Nephron (organoid): ENCODE measurements around the gene KATNAL2.

Source experiments
- H3K27ac Mint-ChIP-seq, 3 experiments: 2 replicates each; pipeline ENCODE4 v1.8.0; 2020; ENCODE audit warnings: mixed read lengths in 3 of 3, mild to moderate bottlenecking in 2 of 3, moderate library complexity in 1 of 3
- H3K27me3 Mint-ChIP-seq: 2 replicates; pipeline ENCODE4 v1.8.0; 2021; ENCODE audit warnings: low read depth, mild to moderate bottlenecking, moderate library complexity, mixed read lengths
- H3K36me3 Mint-ChIP-seq: 2 replicates; pipeline ENCODE4 v1.8.0; 2020; ENCODE audit warnings: low read depth, mixed read lengths
- H3K4me1 Mint-ChIP-seq: 2 replicates; pipeline ENCODE4 v1.8.0; 2020; ENCODE audit warnings: mixed read lengths
- H3K4me3 Mint-ChIP-seq, 3 experiments: 2 replicates each; pipeline ENCODE4 v1.8.0; 2020; ENCODE audit warnings: mild to moderate bottlenecking in 3 of 3, mixed read lengths in 3 of 3, moderate library complexity in 2 of 3
- H3K9me3 Mint-ChIP-seq: 2 replicates; pipeline ENCODE4 v1.8.0; 2020; ENCODE audit warnings: mixed read lengths
- CTCF ChIP-seq, 3 experiments: fragments of 200-600 bp; sonication (generic); IDR thresholded peaks; one replicate each; pipeline ENCODE4 v1.5.0; 2021; ENCODE audit warnings: antibody characterized with exemption in 3 of 3; ENCODE audit not compliant: unreplicated experiment in 3 of 3

KATNAL2 gene

GRCh38 chr18:47118981-47119380 is 201.6 kb downstream of the KATNAL2 start:
- Mint-ChIP-seq H3K4me3 (no peak overlapping the region), H3K4me1 (no peaks in the 10 kb centered on the region), H3K27ac (no peak overlapping the region), H3K9me3 (no peaks in the 10 kb centered on the region), H3K27me3 (no peaks in the 10 kb centered on the region), H3K36me3 (peaks cover 54% of the 10 kb centered on the region)
- TF ChIP-seq CTCF (IDR thresholded peaks at IDR 0.05; ENCODE audit: unreplicated experiment in 3 of 3), result no peak

- Mint-ChIP-seq H3K9me3 (no peaks in the 10 kb centered on the region), H3K4me1 (no peaks in the 10 kb centered on the region)
- no peak for TF ChIP-seq CTCF (IDR thresholded peaks at IDR 0.05; ENCODE audit: unreplicated experiment in 3 of 3)
Measured at GRCh38 chr18:47120428-47120827, 203.0 kb downstream of the KATNAL2 start.

GRCh38 chr18:47121146-47121545 is 203.7 kb downstream of the KATNAL2 start:
- H3K9me3 Mint-ChIP-seq, result no peaks in the 10 kb centered on the region
- H3K27ac Mint-ChIP-seq, result no peak overlapping the region
- peaks cover 59% of the 10 kb centered on the region for H3K36me3 Mint-ChIP-seq
- H3K4me3 Mint-ChIP-seq, result no peak overlapping the region
- no peak for TF ChIP-seq CTCF (IDR thresholded peaks at IDR 0.05; ENCODE audit: unreplicated experiment in 3 of 3)
- no peaks in the 10 kb centered on the region for H3K27me3 Mint-ChIP-seq
- no peaks in the 10 kb centered on the region for H3K4me1 Mint-ChIP-seq

More at GRCh38 chr18:47120428-47120827, 203.0 kb downstream of the KATNAL2 start:
- Mint-ChIP-seq H3K27me3 (no peaks in the 10 kb centered on the region), H3K27ac (no peak overlapping the region), H3K36me3 (peaks cover 53% of the 10 kb centered on the region), H3K4me3 (no peak overlapping the region)

GRCh38 chr18:47141289-47141688 is 223.9 kb downstream of the KATNAL2 start:
- TF ChIP-seq CTCF (IDR thresholded peaks at IDR 0.05; ENCODE audit: unreplicated experiment in 3 of 3), result no peak
- no peaks in the 10 kb centered on the region for H3K9me3 Mint-ChIP-seq
- H3K27me3 Mint-ChIP-seq, result no peaks in the 10 kb centered on the region
- no peaks in the 10 kb centered on the region for H3K4me1 Mint-ChIP-seq
- H3K4me3 Mint-ChIP-seq, result no peak overlapping the region
- no peak overlapping the region for H3K27ac Mint-ChIP-seq
- H3K36me3 Mint-ChIP-seq, result peaks cover 21% of the 10 kb centered on the region

GRCh38 chr18:47143153-47143552 is 225.8 kb downstream of the KATNAL2 start:
- H3K36me3 Mint-ChIP-seq, result peaks cover 17% of the 10 kb centered on the region
- no peaks in the 10 kb centered on the region for H3K27me3 Mint-ChIP-seq
- H3K9me3 Mint-ChIP-seq, result no peaks in the 10 kb centered on the region
- no peaks in the 10 kb centered on the region for H3K4me1 Mint-ChIP-seq
- H3K4me3 Mint-ChIP-seq, result no peak overlapping the region
- no peak for TF ChIP-seq CTCF (IDR thresholded peaks at IDR 0.05; ENCODE audit: unreplicated experiment in 3 of 3)
- no peak overlapping the region for H3K27ac Mint-ChIP-seq

- H3K4me1 Mint-ChIP-seq, result peaks cover 8% of the 10 kb centered on the region
- no peak overlapping the region for H3K4me3 Mint-ChIP-seq
- no peak overlapping the region for H3K27ac Mint-ChIP-seq
- peaks cover 17% of the 10 kb centered on the region for H3K36me3 Mint-ChIP-seq
- no peaks in the 10 kb centered on the region for H3K27me3 Mint-ChIP-seq
- H3K9me3 Mint-ChIP-seq, result no peaks in the 10 kb centered on the region
- TF ChIP-seq CTCF (IDR thresholded peaks at IDR 0.05; ENCODE audit: unreplicated experiment in 3 of 3), result no peak
Measured at GRCh38 chr18:47143899-47144485, 226.6 kb downstream of the KATNAL2 start.
